Measurements from ENCODE around the gene CCDC102B.
"Not testable (repeated sequence)": the region's sequence is repeated elsewhere in the genome, so short reads cannot be mapped to it uniquely, and the experiment has no call there.

The CCDC102B gene

GRCh38 chr18:68915061-68915460 lies 117.2 kb downstream of the CCDC102B start:
- no peak for DNase-seq (ENCODE audit: low read depth)

- no peak for DNase-seq (ENCODE audit: low read depth)
Measured at GRCh38 chr18:68916734-68917133, 118.9 kb downstream of the CCDC102B start.

- no peak for DNase-seq (ENCODE audit: low read depth)
Measured at GRCh38 chr18:68918216-68918615, 120.3 kb downstream of the CCDC102B start.

- no peak for DNase-seq (ENCODE audit: low read depth)
Measured at GRCh38 chr18:68919900-68920299, 122.0 kb downstream of the CCDC102B start.

GRCh38 chr18:68922392-68922791 lies 124.5 kb downstream of the CCDC102B start:
- DNase-seq (ENCODE audit: low read depth), result no peak

GRCh38 chr18:68925268-68925667 lies 127.4 kb downstream of the CCDC102B start:
- DNase-seq (ENCODE audit: low read depth), result no peak

GRCh38 chr18:68928762-68929675 lies 131.1 kb downstream of the CCDC102B start:
- no peak for DNase-seq (ENCODE audit: low read depth)

GRCh38 chr18:68935686-68936085 lies 137.8 kb downstream of the CCDC102B start:
- DNase-seq (ENCODE audit: low read depth), result no peak

- no peak for DNase-seq (ENCODE audit: low read depth)
Measured at GRCh38 chr18:68937029-68937599, 139.2 kb downstream of the CCDC102B start.

- no peak for DNase-seq (ENCODE audit: low read depth)
Measured at GRCh38 chr18:68940039-68940438, 142.2 kb downstream of the CCDC102B start.

GRCh38 chr18:68940754-68941153 lies 142.9 kb downstream of the CCDC102B start:
- DNase-seq (ENCODE audit: low read depth), result no peak

- no peak for DNase-seq (ENCODE audit: low read depth)
Measured at GRCh38 chr18:68942230-68942629, 144.3 kb downstream of the CCDC102B start.

GRCh38 chr18:68943861-68944260 lies 146.0 kb downstream of the CCDC102B start:
- not testable (repeated sequence) for DNase-seq (ENCODE audit: low read depth)

- no peak for DNase-seq (ENCODE audit: low read depth)
Measured at GRCh38 chr18:68944330-68944729, 146.4 kb downstream of the CCDC102B start.

- DNase-seq (ENCODE audit: low read depth), result no peak
Measured at GRCh38 chr18:68944826-68945225, 146.9 kb downstream of the CCDC102B start.

- no peak for DNase-seq (ENCODE audit: low read depth)
Measured at GRCh38 chr18:68948622-68949021, 150.7 kb downstream of the CCDC102B start.

- no peak for DNase-seq (ENCODE audit: low read depth)
Measured at GRCh38 chr18:68954738-68955137, 156.9 kb downstream of the CCDC102B start.

- no peak for DNase-seq (ENCODE audit: low read depth)
Measured at GRCh38 chr18:68956650-68957049, 158.8 kb downstream of the CCDC102B start.

- no peak for DNase-seq (ENCODE audit: low read depth)
Measured at GRCh38 chr18:68960355-68960754, 162.5 kb downstream of the CCDC102B start.

- DNase-seq (ENCODE audit: low read depth), result no peak
Measured at GRCh38 chr18:68962623-68963022, 164.7 kb downstream of the CCDC102B start.

- DNase-seq (ENCODE audit: low read depth), result no peak
Measured at GRCh38 chr18:68965817-68966216, 167.9 kb downstream of the CCDC102B start.

GRCh38 chr18:68969027-68969426 lies 171.1 kb downstream of the CCDC102B start:
- no peak for DNase-seq (ENCODE audit: low read depth)

GRCh38 chr18:68972176-68972575 lies 174.3 kb downstream of the CCDC102B start:
- DNase-seq (ENCODE audit: low read depth), result no peak

GRCh38 chr18:68979737-68980136 lies 181.9 kb downstream of the CCDC102B start:
- DNase-seq (ENCODE audit: low read depth), result no peak

Data from stimulated activated CD8-positive, alpha-beta memory T cell treated with anti-CD3 and anti-CD28 coated beads, Interleukin-15, amount 100 ng/mL, for 1 hour (primary cell).